PFSK-1 (cell line): Measurements from ENCODE around the gene SFTPD.

Experiments
- REST ChIP-seq, 2 experiments: IDR thresholded peaks; 2 replicates each; pipeline versions ENCODE4 v1.6.1 to v1.8.0; 2011 to 2012; ENCODE audit warnings: low read depth in 2 of 2, low read length in 2 of 2, control low read depth in 1 of 2, inconsistent platforms in 1 of 2, mild to moderate bottlenecking in 1 of 2, moderate library complexity in 1 of 2; ENCODE audit not compliant: insufficient read depth in 1 of 2
- SIN3A ChIP-seq: IDR thresholded peaks from 2 replicates; pipeline ENCODE4 v1.6.1; 2012; ENCODE audit warnings: mild to moderate bottlenecking, low read length, moderate library complexity, borderline replicate concordance; ENCODE audit not compliant: insufficient read depth

GRCh38 chr10:79947083-79947415 is 1.9 kb downstream of the SFTPD start:
- no peak for TF ChIP-seq SIN3A
- TF ChIP-seq REST (IDR thresholded peaks at IDR 0.05; ENCODE audit: insufficient read depth in 1 of 2, low read depth in 2 of 2, low read length in 2 of 2): no peak
